Measurements from ENCODE around the gene E2F3. TPM values are rescaled to one million over a fixed set of nuclear protein-coding genes. Genes with fewer than 3 reads are reported as not detected.

Gene E2F3
- total RNA-seq, 1 experiment from 2014 or later, result 35.7 TPM

DNA sequence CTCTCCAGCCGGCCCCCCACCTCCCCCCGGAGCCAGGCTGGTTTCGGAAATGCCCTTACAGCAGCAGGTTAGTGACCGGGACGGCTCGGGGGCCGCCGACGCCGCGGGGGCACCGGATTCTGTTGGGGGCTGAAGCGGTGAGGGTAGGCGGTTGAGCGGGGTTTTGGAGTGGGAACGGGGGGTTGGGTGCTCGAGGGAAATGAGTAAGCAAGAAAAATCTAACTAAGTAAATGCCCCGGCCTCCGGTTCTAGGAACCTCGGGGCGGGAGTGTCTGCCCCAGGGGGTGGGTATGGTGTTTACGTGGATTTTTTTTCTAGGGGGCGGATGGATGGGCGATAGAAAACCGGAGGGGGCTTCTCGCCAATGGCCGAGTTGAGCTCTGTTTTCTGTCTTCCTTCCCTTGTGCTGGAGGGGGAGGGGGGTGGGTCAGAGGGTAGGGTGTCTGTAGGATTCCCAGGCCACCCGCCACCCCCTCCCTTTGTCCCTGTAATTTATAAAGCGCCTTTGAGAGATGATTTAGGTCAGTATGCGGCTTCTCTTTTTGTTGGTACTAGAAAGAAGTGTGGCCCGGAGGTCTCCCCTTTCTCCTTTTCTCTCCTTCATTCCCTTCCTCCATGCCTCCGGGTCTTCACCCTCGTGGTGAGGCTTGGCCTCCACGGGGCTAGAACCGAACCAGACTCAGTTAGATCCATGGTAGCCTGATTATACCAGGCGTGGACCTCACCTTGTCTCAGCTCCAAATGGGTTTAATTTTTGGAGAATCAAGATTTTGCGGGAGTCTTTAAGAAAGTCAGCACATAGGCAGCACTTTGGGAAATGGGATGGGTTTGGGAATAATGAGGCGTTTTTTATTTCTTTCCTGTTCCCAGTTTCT is 2.3 kb downstream of the E2F3 start:
- H2AFZ ChIP-seq (ENCODE audit: low read length), result no peak overlapping the region
- WGBS (ENCODE audit: extremely low coverage, insufficient read length, low lambda C conversion rate), result no CpG with 5 or more reads among the region's 38 CpGs
- peaks cover 12% of the 10 kb centered on the region for H3K23me2 ChIP-seq (ENCODE audit: insufficient read length, low read depth, low read length, poor library complexity, severe bottlenecking)
- no peak overlapping the region; the same call in 1 of the 2 replicates for H3K4ac ChIP-seq (ENCODE audit: low read depth, low read length)
- H3K14ac ChIP-seq (ENCODE audit: insufficient read depth, low read length), result peak overlapping the region; percentile 90
- no peaks in the 10 kb centered on the region for H3K27me3 ChIP-seq (ENCODE audit: insufficient read depth, low read length)
- H3K23ac ChIP-seq (ENCODE audit: insufficient read length, low read depth, low read length), result no peak overlapping the region
- no peak overlapping the region for H2AK5ac ChIP-seq (ENCODE audit: insufficient read length, low read length)
- peak overlapping the region; percentile 75 for H3K4me2 ChIP-seq (ENCODE audit: insufficient read depth, insufficient read length, low read length)
- no peaks in the 10 kb centered on the region for H4K20me1 ChIP-seq (ENCODE audit: control insufficient read depth, insufficient read depth, insufficient read length)
- peak overlapping the region; percentile 24 for H3K27ac ChIP-seq (ENCODE audit: insufficient read length, low read depth, low read length)
- no peaks in the 10 kb centered on the region for H3K9me3 Mint-ChIP-seq
- no peak overlapping the region for H2BK5ac ChIP-seq (ENCODE audit: insufficient read length, low read length)
- peaks cover 39% of the 10 kb centered on the region for H3K79me2 ChIP-seq (ENCODE audit: insufficient read depth, low read length)
- no peak overlapping the region for H3T11ph ChIP-seq (ENCODE audit: low read length)
- no peak overlapping the region for H2BK120ac ChIP-seq (ENCODE audit: low read depth, low read length, poor library complexity, severe bottlenecking)
- no peak overlapping the region for H3K56ac ChIP-seq (ENCODE audit: insufficient read length, low read depth, low read length)
- no peaks in the 10 kb centered on the region for H3K9me3 ChIP-seq (ENCODE audit: control insufficient read depth, low read depth, low read length)
- no peak overlapping the region for H4K8ac ChIP-seq (replicated peaks; ENCODE audit: insufficient read length, low read depth, low read length)
- no peak overlapping the region for H2BK12ac ChIP-seq (ENCODE audit: insufficient read length, low read depth, low read length)
- peaks cover 3% of the 10 kb centered on the region for H3K27me3 Mint-ChIP-seq (ENCODE audit: low read depth)
- peak; percentile 56 for DNase-seq
- peak overlapping the region; percentile 85 for H3K18ac ChIP-seq (ENCODE audit: insufficient read length, low read depth, low read length)
- peak overlapping the region; percentile 93 for H3K9ac ChIP-seq (ENCODE audit: extremely low read depth, insufficient read length, low read length)
- no peak overlapping the region for H2BK20ac ChIP-seq (ENCODE audit: low read depth, low read length, poor library complexity, severe bottlenecking)
- no peak overlapping the region for H4K5ac ChIP-seq (ENCODE audit: insufficient read length, low read depth, low read length)
- H3K36me3 Mint-ChIP-seq (ENCODE audit: insufficient read depth in 1 of 3, low read depth in 3 of 3), result peaks cover 16 to 22% (median 18%) of the 10 kb centered on the region in 3 experiments
- no peak overlapping the region for H4K91ac ChIP-seq (ENCODE audit: insufficient read length, low read depth, low read length)
- no peak overlapping the region for H2BK15ac ChIP-seq (ENCODE audit: low read depth, low read length)
- TF ChIP-seq, protein P1, sequence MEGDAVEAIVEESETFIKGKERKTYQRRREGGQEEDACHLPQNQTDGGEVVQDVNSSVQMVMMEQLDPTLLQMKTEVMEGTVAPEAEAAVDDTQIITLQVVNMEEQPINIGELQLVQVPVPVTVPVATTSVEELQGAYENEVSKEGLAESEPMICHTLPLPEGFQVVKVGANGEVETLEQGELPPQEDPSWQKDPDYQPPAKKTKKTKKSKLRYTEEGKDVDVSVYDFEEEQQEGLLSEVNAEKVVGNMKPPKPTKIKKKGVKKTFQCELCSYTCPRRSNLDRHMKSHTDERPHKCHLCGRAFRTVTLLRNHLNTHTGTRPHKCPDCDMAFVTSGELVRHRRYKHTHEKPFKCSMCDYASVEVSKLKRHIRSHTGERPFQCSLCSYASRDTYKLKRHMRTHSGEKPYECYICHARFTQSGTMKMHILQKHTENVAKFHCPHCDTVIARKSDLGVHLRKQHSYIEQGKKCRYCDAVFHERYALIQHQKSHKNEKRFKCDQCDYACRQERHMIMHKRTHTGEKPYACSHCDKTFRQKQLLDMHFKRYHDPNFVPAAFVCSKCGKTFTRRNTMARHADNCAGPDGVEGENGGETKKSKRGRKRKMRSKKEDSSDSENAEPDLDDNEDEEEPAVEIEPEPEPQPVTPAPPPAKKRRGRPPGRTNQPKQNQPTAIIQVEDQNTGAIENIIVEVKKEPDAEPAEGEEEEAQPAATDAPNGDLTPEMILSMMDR (conservative IDR thresholded peaks at IDR 0.05), result no peak
- peaks cover 20 to 29% of the 10 kb centered on the region in 2 experiments for H3K4me1 Mint-ChIP-seq
- peaks cover 5% of the 10 kb centered on the region for H3K79me1 ChIP-seq (ENCODE audit: insufficient read depth, low read depth, low read length, poor library complexity, severe bottlenecking)
- no peaks in the 10 kb centered on the region; the same call in 1 of the 2 replicates for H3K4me1 ChIP-seq (ENCODE audit: insufficient read depth, low read length)
- peak overlapping the region; percentile 92 to 99 (median 99) for H3K27ac Mint-ChIP-seq
- H3K4me3 Mint-ChIP-seq, result peak overlapping the region; percentile 92 to 100

Measured in H9 (cell line).